Measurements from ENCODE around the gene TNFSF9.

The TNFSF9 gene

GRCh38 chr19:6531163-6531955, 533 bp downstream of the TNFSF9 start:
- no peak for TF ChIP-seq PPARA (CRISPR knock-in tag; IDR thresholded peaks at IDR 0.05; ENCODE audit: borderline replicate concordance)

DNA sequence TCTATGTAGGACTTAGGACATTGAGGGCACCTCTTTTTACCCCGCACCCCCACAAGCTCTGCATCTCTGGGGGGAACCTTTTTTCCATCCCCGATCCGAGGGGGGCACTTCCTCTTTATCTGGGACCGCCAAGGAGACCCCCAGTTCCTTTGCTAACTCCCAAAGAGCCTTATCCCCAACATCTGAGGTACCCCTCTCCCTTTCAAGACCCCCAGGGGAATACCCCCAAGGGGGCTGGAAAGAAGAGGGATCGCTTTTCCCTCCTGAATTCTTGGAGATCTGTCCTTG, 1.1 kb downstream of the TNFSF9 start:
- no peak for ATAC-seq
- no peak for TF ChIP-seq TCF4 (CRISPR knock-in tag; IDR thresholded peaks at IDR 0.05; ENCODE audit: borderline replicate concordance)
- no peak for TF ChIP-seq BACH2 (CRISPR knock-in tag; IDR thresholded peaks at IDR 0.05; ENCODE audit: borderline replicate concordance)
- no peak for TF ChIP-seq ISL1 (CRISPR knock-in tag; IDR thresholded peaks at IDR 0.05)
- TF ChIP-seq PPARA (CRISPR knock-in tag; IDR thresholded peaks at IDR 0.05; ENCODE audit: borderline replicate concordance): no peak
- no peak for TF ChIP-seq ZNF565 (CRISPR knock-in tag; conservative IDR thresholded peaks at IDR 0.05; ENCODE audit: low read depth)
- no peak for TF ChIP-seq ESRRG (CRISPR knock-in tag; IDR thresholded peaks at IDR 0.05)
- TF ChIP-seq TOX (CRISPR knock-in tag; IDR thresholded peaks at IDR 0.05; ENCODE audit: borderline replicate concordance): no peak
- no peak for TF ChIP-seq ZFP30 (CRISPR knock-in tag; IDR thresholded peaks at IDR 0.05)
- TF ChIP-seq CSDC2 (CRISPR knock-in tag; IDR thresholded peaks at IDR 0.05): no peak

More at GRCh38 chr19:6531163-6531955, 533 bp downstream of the TNFSF9 start:
- peak; percentile 82 for ATAC-seq

GRCh38 chr19:6532244-6532999, 1.6 kb downstream of the TNFSF9 start:
- no peak for TF ChIP-seq RARB (CRISPR knock-in tag; IDR thresholded peaks at IDR 0.05)
- TF ChIP-seq ARNTL (CRISPR knock-in tag; IDR thresholded peaks at IDR 0.05; ENCODE audit: borderline replicate concordance, low read depth): no peak
- no peak for TF ChIP-seq PPARA (CRISPR knock-in tag; IDR thresholded peaks at IDR 0.05; ENCODE audit: borderline replicate concordance)
- TF ChIP-seq ZC3H10 (CRISPR knock-in tag; IDR thresholded peaks at IDR 0.05): no peak
- no peak for TF ChIP-seq ZFP3 (CRISPR knock-in tag; IDR thresholded peaks at IDR 0.05)
- no peak for TF ChIP-seq TCF4 (CRISPR knock-in tag; IDR thresholded peaks at IDR 0.05; ENCODE audit: borderline replicate concordance)
- no peak for TF ChIP-seq ZNF8 (CRISPR knock-in tag; IDR thresholded peaks at IDR 0.05)
- no peak for TF ChIP-seq OSR1 (CRISPR knock-in tag; IDR thresholded peaks at IDR 0.05)
- TF ChIP-seq TOX (CRISPR knock-in tag; IDR thresholded peaks at IDR 0.05; ENCODE audit: borderline replicate concordance): no peak
- TF ChIP-seq, protein P1, sequence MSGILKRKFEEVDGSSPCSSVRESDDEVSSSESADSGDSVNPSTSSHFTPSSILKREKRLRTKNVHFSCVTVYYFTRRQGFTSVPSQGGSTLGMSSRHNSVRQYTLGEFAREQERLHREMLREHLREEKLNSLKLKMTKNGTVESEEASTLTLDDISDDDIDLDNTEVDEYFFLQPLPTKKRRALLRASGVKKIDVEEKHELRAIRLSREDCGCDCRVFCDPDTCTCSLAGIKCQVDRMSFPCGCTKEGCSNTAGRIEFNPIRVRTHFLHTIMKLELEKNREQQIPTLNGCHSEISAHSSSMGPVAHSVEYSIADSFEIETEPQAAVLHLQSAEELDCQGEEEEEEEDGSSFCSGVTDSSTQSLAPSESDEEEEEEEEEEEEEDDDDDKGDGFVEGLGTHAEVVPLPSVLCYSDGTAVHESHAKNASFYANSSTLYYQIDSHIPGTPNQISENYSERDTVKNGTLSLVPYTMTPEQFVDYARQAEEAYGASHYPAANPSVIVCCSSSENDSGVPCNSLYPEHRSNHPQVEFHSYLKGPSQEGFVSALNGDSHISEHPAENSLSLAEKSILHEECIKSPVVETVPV (CRISPR knock-in tag; IDR thresholded peaks at IDR 0.05): no peak
- TF ChIP-seq BACH2 (CRISPR knock-in tag; IDR thresholded peaks at IDR 0.05; ENCODE audit: borderline replicate concordance): no peak
- TF ChIP-seq ZNF70 (CRISPR knock-in tag; IDR thresholded peaks at IDR 0.05): no peak
- no peak for TF ChIP-seq CREB5 (CRISPR knock-in tag; IDR thresholded peaks at IDR 0.05; ENCODE audit: low read depth)
- TF ChIP-seq, protein P2, sequence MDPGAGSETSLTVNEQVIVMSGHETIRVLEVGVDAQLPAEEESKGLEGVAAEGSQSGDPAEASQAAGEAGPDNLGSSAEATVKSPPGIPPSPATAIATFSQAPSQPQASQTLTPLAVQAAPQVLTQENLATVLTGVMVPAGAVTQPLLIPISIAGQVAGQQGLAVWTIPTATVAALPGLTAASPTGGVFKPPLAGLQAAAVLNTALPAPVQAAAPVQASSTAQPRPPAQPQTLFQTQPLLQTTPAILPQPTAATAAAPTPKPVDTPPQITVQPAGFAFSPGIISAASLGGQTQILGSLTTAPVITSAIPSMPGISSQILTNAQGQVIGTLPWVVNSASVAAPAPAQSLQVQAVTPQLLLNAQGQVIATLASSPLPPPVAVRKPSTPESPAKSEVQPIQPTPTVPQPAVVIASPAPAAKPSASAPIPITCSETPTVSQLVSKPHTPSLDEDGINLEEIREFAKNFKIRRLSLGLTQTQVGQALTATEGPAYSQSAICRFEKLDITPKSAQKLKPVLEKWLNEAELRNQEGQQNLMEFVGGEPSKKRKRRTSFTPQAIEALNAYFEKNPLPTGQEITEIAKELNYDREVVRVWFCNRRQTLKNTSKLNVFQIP (CRISPR knock-in tag; IDR thresholded peaks at IDR 0.05; ENCODE audit: borderline replicate concordance, low read depth): no peak
- TF ChIP-seq CSDC2 (CRISPR knock-in tag; IDR thresholded peaks at IDR 0.05): no peak
- TF ChIP-seq SNAI2 (CRISPR knock-in tag; IDR thresholded peaks at IDR 0.05): no peak
- no peak for TF ChIP-seq GLIS3 (CRISPR knock-in tag; IDR thresholded peaks at IDR 0.05)
- no peak for ATAC-seq

DNA sequence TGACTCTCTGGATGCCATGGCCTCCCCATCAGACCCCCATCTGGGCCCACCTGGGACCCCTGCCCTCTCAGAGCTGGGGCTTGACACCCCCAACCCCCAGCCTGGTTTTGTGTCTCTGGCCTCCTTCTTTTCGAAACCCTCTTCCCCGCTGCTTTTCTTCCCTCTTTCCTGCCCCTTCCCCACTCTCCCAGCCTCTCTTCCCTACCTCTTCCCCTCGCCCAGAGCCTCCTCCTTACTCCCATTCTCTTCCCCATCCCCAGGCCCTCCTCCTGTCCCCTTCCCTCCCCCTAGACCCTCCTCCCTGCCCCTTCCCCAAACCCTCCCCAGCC, 2.1 kb downstream of the TNFSF9 start:
- ATAC-seq: no peak
- TF ChIP-seq PPARA (CRISPR knock-in tag; IDR thresholded peaks at IDR 0.05; ENCODE audit: borderline replicate concordance) (no peak), ESRRG (CRISPR knock-in tag; IDR thresholded peaks at IDR 0.05) (no peak)

DNA sequence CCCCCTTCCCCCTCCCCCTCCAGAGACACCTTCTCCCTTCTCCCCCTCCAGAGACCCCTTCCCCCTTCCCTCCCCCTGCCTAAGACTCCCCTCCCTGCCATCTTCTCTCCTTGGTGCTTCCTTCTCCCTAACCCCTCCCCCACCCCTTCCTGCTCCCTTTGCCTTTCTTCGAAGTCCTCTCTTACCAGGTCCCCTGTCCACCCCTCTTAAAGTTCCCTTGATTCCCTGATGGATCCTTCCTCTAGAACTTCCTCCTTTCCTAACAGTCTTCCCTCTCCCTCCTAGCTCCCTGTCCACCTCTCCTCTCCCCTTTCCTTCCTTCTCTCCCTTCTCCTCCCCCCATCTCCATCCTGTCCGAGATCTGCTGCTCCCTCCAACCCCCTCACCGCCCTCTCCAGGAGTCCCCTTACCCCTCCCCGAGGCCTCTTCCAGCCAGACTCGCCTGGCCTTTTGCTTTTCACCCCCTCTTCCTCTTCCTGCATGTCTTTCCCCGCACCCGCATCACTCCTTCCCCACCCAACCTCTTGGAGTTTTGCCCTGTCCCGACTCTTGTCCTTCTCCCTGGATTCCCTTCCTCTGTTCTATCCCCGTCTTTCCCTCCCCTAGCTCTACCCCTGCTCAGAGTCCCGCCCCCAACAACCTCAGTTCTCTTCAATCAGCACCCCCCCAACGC, 3.1 kb downstream of the TNFSF9 start:
- ATAC-seq: no peak
- TF ChIP-seq SNAI2 (CRISPR knock-in tag; IDR thresholded peaks at IDR 0.05): no peak
- TF ChIP-seq, protein P2 (CRISPR knock-in tag; IDR thresholded peaks at IDR 0.05; ENCODE audit: borderline replicate concordance, low read depth): no peak
